GM19025 (cell line): ENCODE measurements around the gene MED19.
A peak's percentile ranks its signal among the peaks of the same experiment; 100 is the strongest.
"Not testable (repeated sequence)": the region's sequence is repeated elsewhere in the genome, so short reads cannot be mapped to it uniquely, and the experiment has no call there.

Experiments used
- ATAC-seq: cut with Tn5 transposase; IDR thresholded peaks from one replicate; pipeline ENCODE4 v1.9.1; 2021; ENCODE audit warnings: mild to moderate bottlenecking, low read depth, moderate library complexity; ENCODE audit not compliant: unreplicated experiment

The MED19 gene, protein sequence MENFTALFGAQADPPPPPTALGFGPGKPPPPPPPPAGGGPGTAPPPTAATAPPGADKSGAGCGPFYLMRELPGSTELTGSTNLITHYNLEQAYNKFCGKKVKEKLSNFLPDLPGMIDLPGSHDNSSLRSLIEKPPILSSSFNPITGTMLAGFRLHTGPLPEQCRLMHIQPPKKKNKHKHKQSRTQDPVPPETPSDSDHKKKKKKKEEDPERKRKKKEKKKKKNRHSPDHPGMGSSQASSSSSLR

DNA sequence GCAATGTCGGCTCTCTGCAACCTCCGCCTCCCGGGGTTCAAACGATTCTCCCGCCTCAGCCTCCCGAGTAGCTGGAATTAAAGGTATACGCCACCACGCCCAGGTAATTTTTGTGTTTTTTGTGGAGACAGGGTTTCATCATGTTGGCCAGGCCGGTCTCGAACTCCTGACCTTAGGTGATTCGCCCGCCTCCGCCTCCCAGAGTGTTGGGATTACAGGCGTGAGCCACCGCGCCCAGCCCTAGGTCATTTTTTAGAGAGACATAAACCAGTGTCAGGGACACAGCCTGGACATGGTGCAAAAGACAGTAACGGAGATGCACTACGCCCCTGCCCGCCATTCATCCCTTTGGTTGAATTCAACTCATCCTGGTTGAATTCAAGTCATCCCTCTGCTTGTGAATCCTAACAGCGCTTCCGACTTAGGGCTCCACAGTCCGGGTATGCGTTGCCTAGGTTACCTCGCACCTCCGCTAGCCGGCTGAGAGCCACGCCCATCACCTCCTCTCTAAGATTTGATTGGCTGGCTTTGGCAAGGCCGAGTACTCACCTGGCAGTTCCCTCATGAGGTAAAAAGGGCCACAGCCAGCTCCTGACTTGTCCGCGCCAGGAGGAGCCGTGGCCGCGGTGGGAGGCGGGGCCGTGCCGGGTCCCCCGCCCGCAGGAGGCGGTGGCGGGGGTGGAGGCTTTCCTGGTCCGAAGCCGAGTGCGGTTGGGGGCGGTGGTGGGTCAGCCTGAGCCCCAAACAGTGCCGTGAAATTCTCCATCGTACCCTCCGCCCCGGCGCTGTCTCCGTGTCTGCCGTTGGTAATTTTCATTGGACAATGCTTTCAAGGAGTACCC lies at the start of gene MED19:
Gene MED19 (minus strand): TSS at position 802 of the 842 bp plus-strand sequence. CDS start 36 bp downstream, at position 766.
- peak; percentile 29 for ATAC-seq

DNA sequence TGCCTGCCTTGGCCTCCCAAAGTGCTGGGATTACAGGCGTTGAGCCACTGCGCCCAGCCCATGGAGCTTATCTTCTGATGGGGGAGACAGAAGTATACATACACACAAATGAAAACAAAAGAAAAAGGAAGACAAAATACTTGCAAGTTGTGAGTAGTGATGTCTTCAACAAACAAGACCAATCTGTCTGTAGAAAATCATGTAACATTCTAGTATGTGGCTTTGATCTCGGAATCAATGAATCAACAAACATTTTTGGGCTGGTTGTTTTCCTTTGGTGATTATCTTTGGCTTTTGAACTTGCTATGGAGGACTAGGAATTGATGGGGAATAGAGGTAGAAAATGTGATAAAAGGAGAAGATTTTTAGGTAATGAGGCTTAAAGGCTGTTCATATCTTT lies 46.2 kb upstream of the MED19 start:
- ATAC-seq, result no peak

DNA sequence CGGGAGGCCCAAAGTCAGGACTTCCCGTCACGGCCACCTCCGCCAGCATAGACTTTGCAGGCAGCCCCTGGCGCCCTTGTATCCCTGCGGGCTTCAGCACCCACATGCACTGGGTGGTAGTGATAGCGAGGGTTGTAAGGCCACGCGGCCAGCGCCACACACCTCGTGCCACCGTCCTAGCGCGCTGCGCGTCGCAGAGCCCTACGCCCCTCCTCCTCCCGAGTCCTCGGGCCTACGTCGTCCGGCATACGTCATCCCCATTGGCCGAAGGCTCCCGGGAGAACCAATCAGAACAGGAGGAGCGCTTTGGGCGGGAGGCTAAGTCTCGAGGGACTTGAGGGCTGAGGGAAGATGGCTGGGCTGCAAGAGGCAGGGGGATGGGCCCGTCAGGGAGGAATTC lies 40.9 kb upstream of the MED19 start:
- ATAC-seq, result no peak

DNA sequence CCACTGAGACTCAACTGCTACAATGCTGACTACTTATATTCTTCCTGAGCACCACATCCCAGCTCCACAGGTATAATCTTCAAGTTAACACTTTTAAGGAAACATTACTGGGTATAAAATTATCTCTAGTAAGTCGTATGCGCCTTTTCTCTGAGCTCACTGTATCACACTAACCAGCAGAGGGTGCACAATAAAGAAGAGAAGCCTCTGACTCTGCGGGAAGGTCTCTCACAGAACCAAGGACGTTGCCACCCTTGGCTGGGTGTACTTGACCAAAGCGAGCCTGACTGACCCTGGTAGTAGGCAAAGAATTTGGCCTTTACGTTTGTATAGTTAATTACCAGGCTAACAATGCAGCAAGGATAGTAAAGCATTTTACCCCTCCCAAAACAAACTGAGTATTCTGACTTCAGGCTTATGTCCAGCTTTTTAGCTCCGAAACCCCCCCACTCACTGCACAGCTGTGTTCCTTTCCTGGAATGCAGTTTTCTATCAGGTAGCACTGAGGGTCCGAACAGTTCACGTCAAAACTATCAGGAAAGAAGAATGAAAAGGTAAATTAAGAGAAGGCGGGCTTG lies 39.8 kb upstream of the MED19 start, which contains the start of gene BTBD18:
Gene BTBD18 (minus strand): TSS at position 144 of the 578 bp plus-strand sequence. CDS start 631 bp downstream, outside the sequence.
- ATAC-seq, result no peak

DNA sequence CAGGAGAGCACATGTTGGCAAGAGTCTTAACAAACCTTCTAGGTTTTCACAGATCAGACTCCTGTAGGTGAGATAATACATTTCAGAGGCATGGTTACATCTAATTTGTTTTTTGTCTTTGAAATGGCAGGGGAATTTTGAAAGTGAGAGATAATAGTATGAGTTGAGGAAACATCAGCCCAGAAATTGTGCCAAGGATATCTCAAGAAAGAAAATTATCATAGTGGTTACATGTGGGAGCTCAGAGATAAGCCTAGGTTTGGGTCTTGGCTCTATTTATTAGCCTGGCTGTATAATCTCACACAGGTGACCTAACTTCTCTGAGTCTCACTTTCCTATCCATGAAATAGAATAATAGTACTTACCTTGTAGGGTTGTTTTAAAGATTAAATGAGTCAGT lies 39.2 kb upstream of the MED19 start:
- no peak for ATAC-seq

DNA sequence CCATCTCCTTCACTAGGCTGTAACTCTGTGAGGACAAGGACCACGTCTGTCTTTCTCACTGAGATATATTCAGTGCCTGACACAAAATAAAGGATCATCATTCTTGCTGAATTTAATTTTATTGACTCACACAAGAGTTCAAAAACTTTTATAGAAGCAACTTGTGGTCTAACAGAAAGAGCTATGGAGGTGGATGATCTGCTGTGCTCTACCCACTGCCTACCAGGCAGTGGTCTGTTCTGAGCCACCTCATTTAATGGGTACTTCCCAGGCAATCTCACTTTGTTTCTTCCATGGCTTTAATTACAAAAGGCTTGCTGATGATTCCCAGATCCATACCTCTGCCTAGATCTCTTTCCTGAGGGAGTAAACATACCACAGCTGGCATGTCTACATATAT lies 34.9 kb upstream of the MED19 start:
- ATAC-seq, result no peak

DNA sequence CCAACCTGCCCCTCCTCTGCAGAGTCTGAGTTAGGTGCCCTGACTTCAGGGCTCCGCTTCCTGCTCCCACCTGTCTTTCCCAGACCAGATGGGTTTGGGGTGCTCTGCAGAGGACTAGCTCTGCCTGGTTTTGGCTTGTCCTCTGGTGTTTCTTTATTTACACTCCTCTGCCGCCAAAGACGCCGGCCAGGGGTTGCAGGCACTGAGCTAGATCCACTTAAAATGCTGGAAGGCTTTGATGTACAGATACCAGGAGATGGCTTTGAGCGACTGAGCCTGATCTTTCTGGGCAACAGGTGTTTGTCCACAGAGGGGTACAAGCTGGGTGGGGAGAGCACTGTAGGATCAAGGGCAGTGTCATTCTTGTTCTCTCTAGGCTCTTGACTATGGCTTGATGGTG lies 33.2 kb upstream of the MED19 start:
- no peak for ATAC-seq

DNA sequence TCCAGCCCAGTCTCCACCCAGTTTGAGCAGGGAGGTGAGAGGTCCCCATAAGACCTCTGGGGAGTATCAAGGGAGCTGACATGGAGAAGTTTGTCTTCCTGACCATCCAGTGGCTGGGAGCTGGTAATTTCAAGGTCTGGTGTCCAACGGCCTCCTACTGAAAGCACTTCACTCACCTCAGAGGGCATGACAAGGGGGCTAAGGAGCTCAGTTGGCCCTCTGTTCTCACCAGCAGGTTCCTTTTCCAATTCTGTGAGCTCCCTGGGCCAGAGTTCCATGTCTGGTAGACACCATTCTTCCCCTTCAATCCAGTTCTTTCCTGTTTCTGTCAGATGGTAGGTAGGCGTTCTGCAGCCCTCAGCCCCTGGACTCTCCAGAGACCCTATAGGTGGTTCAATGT lies 32.3 kb upstream of the MED19 start:
- ATAC-seq, result no peak

DNA sequence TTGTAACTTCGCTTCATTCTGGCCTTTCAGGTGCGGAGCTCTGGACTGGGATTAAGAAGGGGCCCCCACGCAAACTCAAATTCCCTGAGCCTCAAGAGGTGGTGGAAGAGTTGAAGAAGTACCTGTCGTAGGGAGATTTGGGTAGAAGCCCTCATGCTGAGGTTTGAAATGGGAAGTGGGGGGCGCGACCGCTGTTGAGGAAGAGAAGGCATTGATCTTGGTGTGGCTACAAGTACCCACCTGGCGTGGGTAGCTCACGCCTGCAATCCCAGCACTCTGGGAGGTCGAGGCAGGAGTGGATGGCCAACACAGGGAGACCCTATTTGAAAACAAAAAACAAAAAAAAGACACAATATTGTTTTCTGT lies 30.1 kb upstream of the MED19 start:
- ATAC-seq, result no peak

DNA sequence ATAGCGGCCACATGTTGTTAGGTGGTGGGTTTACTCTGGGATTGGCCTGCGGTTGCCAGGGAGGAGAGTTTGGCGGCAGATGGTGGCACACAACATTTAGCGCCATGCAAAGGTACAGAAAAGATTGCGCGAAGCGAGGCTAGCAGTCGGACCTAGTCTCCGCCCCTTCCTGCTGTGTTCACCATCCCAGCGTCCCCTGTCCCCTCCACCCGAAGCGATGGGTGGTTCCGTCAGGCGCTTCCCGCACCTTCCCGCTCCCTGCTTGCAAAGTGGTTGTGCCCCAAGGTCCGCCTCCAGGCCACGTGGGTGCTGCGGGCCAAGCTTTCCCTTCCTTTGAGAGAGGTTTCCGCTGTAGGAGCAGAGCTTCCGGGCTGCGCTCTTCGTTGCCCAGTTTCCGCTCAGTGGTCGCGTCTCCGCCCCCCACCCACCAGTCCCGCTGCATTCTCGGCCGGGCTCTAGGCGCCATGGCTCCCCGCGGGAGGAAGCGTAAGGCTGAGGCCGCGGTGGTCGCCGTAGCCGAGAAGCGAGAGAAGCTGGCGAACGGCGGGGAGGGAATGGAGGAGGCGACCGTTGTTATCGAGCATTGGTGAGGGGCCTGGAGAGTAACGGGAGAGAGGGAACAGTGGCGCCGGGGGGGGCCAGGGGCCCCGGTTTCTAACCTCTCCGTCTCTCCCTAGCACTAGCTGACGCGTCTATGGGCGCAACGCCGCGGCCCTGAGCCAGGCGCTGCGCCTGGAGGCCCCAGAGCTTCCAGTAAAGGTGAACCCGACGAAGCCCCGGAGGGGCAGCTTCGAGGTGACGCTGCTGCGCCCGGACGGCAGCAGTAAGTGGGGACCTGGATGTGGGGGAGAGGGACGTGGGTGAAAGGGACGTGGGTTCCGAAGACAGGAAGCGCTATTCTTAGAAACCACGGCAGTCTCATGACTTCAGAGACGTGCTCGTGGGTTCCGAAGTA lies 29.4 kb upstream of the MED19 start, which contains the start of gene SELENOH:
Gene SELENOH (plus strand): TSS at position 360 of the 955 bp plus-strand sequence. CDS start 105 bp downstream, at position 465.
- ATAC-seq, result peak; percentile 90

DNA sequence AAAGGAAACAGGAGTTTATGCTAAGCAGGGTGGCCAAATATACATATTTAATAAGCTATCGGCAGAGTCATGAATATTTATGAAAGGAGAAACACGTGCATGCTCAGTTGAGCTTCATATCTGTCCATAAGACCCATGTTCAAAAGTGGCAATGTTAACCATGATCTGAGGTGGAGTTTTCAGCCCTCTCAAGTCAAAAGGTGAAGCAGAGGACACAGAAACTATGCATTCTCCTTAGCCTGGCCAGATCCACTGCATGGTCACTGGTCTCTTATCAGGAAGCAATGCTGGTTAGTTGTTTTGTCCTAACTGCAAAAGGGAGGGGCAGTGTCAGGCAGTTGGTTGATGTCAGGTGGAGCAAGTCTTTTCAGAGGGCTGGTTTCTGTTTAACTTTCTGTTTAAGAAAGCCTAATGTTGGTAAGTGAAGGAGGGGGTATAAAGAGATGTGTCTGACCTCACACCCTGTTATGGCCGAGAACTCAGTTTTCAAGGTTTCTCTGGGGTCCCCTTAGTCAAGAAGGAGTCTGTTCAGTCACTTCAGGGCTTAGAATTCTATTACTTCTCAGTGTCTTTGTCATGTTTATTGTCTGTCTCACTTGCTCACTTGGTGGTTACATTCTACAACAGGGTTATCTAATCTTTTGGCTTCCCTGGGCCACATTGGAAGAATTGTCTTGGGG lies 23.7 kb upstream of the MED19 start:
- no peak for ATAC-seq

DNA sequence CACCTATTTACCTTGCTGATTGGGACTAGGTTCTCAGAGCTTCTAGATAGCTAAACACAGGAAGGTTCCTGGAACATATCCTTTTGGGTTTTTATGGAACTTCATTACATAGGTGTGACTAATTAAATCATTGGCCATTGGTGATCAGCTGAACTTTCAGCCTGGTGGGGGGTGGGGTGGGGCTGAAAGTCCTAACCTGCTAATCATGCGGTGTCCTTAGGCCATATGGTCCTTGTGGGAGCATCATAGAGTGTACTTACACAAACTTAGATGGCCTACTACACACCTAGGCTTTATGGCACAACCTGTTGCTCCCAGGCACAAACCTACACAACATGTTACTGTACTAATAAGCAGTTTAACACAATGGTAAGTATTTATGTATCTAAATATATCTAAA lies 20.6 kb upstream of the MED19 start:
- ATAC-seq, result no peak

DNA sequence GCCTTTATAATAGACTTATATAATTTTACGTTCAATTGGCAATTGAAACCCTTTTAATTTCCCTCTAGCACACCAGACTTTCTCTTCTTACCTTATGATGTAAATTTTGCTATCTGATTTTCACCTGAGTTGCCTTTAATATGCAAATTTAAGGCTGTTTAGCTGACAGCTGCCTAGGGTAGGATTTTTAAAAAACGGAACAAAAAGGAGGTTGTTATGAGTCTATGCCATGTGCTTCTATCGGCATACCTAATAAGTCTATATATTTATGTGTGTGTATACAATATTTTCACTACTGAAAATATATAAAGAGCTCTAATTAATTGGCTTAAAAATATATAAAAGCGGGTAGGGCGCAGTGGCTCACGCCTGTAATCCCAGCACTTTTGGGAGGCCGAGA lies 17.5 kb upstream of the MED19 start:
- ATAC-seq, result no peak

DNA sequence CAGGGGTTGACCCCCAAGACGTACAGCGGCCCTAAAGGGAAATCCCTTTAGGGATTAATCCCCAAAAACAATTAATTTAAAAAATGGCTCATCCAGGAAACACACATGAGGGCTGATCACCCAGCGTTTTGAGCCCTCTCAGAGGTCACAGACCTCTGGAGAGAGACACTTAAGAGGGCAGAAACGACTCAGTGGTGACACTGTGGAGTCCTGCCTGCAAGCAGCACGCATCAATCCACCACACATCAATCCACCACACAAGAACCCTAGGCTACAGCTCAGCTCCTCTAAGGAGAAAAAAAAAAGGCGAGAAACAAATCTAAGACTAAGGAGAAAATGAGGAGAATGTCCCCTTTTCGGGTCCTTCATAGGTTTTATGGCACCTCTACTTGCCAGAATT lies 16.8 kb upstream of the MED19 start:
- no peak for ATAC-seq

DNA sequence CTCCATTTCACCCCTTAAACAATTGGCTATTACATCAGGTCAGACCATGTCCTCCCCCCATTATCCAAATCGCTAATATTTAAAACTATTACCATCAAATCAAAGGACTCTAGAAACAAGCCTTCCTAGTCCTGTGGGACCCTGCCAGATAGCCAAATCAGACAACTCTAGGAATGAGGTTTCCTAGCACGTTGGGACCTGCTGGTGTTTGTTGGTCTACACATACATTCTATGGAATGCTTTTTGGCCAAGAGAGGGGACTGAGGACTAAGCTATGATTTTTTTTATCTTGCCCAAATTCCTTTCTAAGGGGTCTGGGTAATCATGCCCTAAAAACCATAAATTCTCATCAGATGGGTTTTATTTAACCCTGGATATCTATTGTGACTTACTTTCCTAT lies 15.2 kb upstream of the MED19 start:
- no peak for ATAC-seq

DNA sequence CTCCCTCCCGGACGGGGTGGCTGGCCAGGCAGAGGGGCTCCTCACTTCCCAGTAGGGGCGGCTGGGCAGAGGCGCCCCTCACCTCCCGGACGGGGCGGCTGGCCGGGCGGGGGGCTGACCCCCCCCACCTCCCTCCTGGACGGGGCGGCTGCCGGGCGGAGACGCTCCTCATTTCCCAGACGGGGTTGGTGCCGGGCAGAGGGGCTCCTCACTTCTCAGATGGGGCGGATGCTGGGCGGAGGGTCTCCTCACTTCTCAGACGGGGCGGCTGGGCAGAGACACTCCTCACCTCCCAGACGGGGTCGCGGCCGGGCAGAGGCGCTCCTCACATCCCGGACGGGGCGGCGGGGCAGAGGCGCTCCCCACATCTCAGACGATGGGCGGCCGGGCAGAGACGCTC lies 4.7 kb upstream of the MED19 start:
- not testable (repeated sequence) for ATAC-seq

DNA sequence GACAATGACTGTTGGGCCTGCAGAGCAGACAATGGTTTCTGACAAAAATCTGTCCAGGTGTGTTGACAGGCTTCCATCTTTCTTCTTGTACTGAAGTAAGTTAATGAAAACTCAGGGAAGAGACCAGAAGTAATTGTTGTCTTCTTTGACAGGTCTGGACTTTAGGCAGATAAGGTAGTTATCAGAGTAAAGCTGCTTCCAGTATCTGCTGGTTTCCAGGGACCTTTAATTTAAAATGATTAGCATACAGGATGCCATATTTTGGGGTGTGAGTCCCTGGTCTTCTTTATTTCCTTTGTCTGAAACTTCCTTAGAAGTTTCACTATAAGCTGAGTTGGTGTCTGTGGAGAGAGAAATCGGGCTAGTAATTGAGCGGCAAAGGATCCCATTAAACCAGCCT lies 1.8 kb upstream of the MED19 start:
- ATAC-seq, result no peak

DNA sequence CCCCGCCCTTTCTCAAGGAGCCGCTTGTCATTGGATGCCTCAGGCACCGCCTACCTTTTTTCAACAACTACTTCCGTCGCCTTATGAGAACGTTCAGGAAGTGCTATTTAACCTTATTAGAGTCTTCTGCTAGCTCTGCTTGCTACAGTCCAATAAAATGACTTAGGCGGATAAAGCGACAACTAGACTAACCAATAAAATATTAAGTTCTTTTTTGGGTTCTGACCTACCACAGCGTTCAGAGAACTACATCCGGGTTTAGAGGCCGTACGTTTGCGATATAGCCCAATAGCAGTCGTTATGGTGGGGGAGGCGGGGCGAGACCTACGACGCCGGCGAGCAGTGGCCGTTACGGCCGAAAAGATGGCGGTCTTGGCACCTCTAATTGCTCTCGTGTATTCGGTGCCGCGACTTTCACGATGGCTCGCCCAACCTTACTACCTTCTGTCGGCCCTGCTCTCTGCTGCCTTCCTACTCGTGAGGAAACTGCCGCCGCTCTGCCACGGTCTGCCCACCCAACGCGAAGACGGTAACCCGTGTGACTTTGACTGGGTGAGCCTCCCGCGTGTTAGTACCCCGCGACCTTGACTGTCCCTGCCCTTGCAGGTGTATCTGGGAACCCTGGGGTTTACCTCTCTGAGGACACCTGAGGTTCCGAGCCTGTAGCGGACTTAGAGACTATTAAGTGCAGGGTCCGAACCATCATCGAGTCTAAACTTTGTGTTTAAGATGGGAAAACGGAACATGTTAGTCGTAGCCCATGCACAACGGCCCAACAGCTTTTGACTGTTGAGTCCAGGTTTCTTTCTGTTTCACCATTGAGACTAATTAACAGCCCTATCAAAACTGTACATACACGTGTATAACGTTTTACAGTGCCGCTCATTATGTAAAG lies 488 bp upstream of the MED19 start, which contains the start of gene TMX2:
Gene TMX2 (plus strand): TSS at position 338 of the 895 bp plus-strand sequence. CDS start 26 bp downstream, at position 364.
- peak; percentile 90 for ATAC-seq
